Stomach smooth muscle (tissue), 2 donors: ENCODE data around the gene ZFPL1.
A peak's percentile ranks its signal among the peaks of the same experiment; 100 is the strongest.

Source experiments
- H3K27ac ChIP-seq: one replicate; pipeline ENCODE4 v1.7.0; 2013; ENCODE audit warnings: mild to moderate bottlenecking, low read length, inconsistent platforms
- H3K27me3 ChIP-seq, 2 donors: one replicate each; pipeline ENCODE4 v1.7.0; 2013; ENCODE audit warnings: low read length in 2 of 2; ENCODE audit not compliant: insufficient read depth in 2 of 2, control insufficient read depth in 1 of 2
- H3K36me3 ChIP-seq, 2 donors: one replicate each; pipeline ENCODE4 v1.7.0; 2013; ENCODE audit warnings: low read length in 2 of 2; ENCODE audit not compliant: control insufficient read depth in 2 of 2, insufficient read depth in 2 of 2
- H3K4me1 ChIP-seq: one replicate; pipeline ENCODE4 v1.7.0; 2013; ENCODE audit warnings: low read length; ENCODE audit not compliant: control insufficient read depth, insufficient read depth
- H3K4me3 ChIP-seq, 2 donors: one replicate each; pipeline ENCODE4 v1.7.0; 2013; ENCODE audit warnings: low read length in 2 of 2
- H3K9ac ChIP-seq, 2 donors: one replicate each; pipeline ENCODE4 v1.7.0; 2013; ENCODE audit warnings: low read length in 2 of 2, mild to moderate bottlenecking in 1 of 2
- H3K9me3 ChIP-seq, 2 donors: one replicate each; pipeline ENCODE4 v1.7.0; 2013; ENCODE audit warnings: low read length in 2 of 2; ENCODE audit not compliant: control insufficient read depth in 2 of 2
- donor health status: healthy.
- donor health status: Pancreatic carcinoma.

ZFPL1 gene

DNA sequence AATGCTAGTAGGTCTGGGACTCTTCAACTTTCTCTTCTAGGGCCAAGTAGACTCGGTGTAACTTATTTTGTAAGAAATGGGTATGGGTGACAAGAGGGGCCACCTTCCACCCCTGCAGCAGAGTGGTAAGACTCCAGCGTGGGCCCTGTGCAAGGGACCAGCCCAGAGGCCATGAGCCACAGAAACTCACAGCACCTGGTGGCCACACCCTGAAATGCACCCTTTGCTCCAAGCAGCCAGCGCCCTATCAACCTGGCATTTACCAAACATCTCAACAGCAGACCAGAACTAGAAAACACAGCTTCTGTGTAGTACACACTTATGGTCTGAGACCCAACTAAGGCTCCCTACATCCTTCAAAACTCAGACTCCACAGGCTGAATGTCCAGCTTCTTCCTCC lies 5.9 kb upstream of the ZFPL1 start:
- Histone ChIP-seq H3K9ac (no peak overlapping the region), H3K36me3 (no peaks in the 10 kb centered on the region), H3K27me3 (no peaks in the 10 kb centered on the region), H3K4me3 (no peak overlapping the region), H3K4me1 (peaks cover under 1% of the 10 kb centered on the region), H3K9me3 (no peaks in the 10 kb centered on the region), H3K27ac (no peak overlapping the region)

DNA sequence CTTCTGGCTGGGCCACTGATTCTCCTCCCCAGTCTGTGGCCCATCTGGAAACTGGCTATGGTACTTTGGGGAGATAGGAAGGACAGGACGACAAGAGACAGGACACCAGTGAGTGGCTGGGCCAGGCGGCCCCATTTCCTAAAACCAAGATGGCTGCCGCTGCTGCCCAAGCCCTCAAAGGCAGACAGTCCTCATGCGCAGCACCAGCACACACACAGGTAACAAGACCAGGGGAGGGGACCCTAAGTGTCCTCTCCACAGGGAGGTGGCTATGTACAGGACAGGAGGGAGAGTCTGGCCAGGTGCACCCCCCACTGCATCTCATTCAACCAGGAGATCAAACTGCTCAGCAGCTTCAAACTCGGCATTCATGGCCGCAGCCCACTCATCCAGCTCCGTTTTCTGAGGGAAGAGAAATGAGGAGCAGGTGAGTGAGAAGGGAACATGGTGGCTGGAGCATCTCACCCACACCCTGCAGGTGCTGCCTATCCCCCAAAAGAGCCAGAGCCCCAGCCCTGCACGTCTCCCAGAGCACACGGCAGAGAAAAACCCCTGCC lies 5.2 kb upstream of the ZFPL1 start:
- H3K9ac ChIP-seq: no peak overlapping the region
- H3K4me1 ChIP-seq: peaks cover 8% of the 10 kb centered on the region
- H3K27me3 ChIP-seq: no peaks in the 10 kb centered on the region
- H3K9me3 ChIP-seq: no peaks in the 10 kb centered on the region
- no peak overlapping the region for H3K27ac ChIP-seq
- H3K4me3 ChIP-seq: no peak overlapping the region
- no peaks in the 10 kb centered on the region for H3K36me3 ChIP-seq

DNA sequence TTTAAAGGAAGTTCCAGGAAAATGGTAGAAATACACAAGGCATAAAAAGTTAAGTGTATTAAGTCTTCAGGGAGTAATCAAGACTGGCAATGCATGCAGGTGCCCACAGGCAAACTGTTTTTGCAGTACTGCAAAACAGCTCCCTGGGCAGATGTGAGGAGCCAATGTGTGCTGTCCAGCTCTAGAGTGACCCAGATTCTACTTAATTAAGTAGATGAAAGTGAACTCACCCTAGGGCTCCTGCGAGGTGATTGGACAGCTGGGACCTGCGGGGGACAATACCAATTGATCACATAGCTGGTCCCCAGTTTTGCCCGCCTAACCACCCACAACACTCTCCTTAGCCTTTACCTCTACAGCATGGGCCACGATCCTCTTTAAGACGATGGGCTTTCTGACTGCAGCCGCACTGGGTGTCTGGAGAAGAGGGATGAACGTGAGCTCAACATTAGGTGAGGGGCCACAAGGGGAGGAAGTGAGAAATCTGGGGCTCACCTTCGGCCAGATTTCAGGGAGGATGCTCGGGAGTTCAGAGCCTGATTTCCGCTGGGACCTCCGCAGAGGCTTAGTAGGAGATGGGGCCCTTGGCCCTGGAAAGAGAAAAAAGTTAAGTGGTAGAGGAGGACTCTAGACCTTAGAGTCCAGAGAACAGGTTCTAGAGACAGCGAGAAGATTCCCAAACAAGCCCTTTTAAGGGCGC lies 738 bp upstream of the ZFPL1 start:
- peak overlapping the region; percentile 80 for H3K27ac ChIP-seq
- H3K4me3 ChIP-seq: peak overlapping the region; percentile 67 to 85
- H3K27me3 ChIP-seq: no peaks in the 10 kb centered on the region
- peaks cover 21% of the 10 kb centered on the region for H3K4me1 ChIP-seq
- peaks cover 19 to 26% of the 10 kb centered on the region in 2 donors for H3K36me3 ChIP-seq
- H3K9me3 ChIP-seq: no peaks in the 10 kb centered on the region
- peak overlapping the region in 1 of 2 donors; percentile 77 for H3K9ac ChIP-seq

DNA sequence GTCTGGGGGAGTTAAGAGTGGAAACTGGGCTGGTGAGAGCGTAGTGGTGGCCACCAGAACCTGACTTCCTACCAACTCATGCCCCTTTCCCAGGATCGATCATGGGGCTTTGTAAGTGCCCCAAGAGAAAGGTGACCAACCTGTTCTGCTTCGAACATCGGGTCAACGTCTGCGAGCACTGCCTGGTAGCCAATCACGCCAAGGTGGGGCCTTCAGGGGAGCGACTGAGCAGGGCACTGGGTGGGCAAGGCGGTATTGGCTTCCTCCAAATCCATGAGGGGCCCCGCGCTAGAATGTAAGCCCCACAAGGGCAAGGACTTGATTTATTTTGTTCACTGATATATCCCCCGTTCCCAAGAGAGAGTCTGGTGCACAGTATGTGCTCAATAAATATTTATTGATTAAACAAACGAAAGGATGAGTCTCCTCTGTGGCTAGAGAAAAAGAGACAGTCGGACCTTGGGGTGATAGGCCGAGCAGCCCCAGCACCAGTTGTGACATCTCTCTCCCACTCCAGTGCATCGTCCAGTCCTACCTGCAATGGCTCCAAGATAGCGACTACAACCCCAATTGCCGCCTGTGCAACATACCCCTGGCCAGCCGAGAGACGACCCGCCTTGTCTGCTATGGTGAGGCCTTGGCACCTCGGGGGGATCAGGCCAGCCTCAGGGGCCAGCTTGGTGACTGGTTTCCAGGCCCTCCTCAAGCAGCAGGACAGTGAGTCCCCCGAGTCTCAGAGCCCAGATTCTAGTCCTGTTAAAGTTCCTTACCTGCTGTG lies 765 bp downstream of the ZFPL1 start:
- H3K4me3 ChIP-seq: peak overlapping the region; percentile 79 to 85
- H3K9ac ChIP-seq: peak overlapping the region; percentile 77 to 88
- H3K27me3 ChIP-seq: no peaks in the 10 kb centered on the region
- peaks cover 21% of the 10 kb centered on the region for H3K4me1 ChIP-seq
- H3K36me3 ChIP-seq: peaks cover 28 to 35% of the 10 kb centered on the region in 2 donors
- H3K9me3 ChIP-seq: no peaks in the 10 kb centered on the region
- peak overlapping the region; percentile 80 for H3K27ac ChIP-seq

DNA sequence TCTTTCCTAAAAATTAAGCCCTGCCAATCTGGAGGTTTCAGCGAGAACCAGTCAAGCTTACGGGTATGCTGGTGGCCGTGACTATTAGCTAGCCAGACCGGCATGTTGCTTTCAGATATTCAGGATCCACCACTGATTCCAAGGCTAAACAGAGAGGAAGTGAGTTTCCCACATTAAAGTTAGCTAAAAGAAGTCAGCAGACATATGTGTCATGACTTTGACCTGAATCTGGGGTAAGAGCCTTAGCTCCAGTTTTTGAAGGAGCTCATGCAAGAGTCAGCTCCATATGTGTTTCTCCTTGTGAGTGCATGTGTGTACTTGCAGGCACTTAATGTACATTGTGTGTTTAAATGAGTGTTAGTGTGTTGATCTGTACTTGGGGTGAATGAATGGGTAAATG lies 1.4 kb downstream of the ZFPL1 start:
- Histone ChIP-seq H3K9me3 (no peaks in the 10 kb centered on the region), H3K27ac (no peak overlapping the region), H3K9ac (no peak overlapping the region), H3K36me3 (peaks cover 28 to 35% of the 10 kb centered on the region in 2 donors), H3K4me3 (no peak overlapping the region), H3K27me3 (no peaks in the 10 kb centered on the region), H3K4me1 (peaks cover 21% of the 10 kb centered on the region)

DNA sequence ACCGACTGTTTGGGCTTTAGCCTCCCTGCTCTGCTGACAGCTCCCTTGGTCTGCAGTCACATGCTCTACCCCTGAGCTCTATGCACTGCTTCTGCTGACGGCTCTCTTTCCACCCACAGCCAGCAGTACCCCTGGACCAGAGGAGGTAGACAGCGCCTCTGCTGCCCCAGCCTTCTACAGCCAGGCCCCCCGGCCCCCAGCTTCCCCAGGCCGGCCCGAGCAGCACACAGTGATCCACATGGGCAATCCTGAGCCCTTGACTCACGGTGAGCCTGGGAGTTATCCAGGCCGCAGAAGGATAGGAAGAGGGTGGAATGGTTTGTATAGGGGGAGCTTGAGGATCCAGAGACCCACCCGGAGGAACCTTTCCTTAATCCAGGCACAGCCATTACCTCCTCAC lies 2.8 kb downstream of the ZFPL1 start:
- Histone ChIP-seq H3K27ac (no peak overlapping the region), H3K9ac (no peak overlapping the region), H3K9me3 (no peaks in the 10 kb centered on the region), H3K4me3 (no peak overlapping the region), H3K4me1 (peaks cover 21% of the 10 kb centered on the region), H3K36me3 (peaks cover 28 to 35% of the 10 kb centered on the region in 2 donors), H3K27me3 (no peaks in the 10 kb centered on the region)

DNA sequence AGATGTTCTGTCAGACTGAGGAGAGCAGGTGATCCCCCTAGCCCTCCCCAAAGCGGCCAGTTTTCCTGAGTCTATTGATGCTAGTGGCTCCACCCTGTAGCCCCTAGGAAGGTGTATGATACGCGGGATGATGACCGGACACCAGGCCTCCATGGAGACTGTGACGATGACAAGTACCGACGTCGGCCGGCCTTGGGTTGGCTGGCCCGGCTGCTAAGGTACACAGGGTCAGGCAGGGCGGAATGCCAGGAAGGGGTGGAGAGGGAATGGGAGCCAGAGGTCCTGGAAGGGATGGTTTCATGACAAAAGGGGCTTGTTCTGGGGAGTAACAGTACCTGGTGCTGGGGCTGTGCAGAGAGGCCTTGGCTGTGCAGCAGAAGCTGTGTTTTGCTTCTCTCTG lies 3.2 kb downstream of the ZFPL1 start:
- Histone ChIP-seq H3K4me3 (no peak overlapping the region), H3K4me1 (peaks cover 21% of the 10 kb centered on the region), H3K36me3 (peaks cover 28 to 35% of the 10 kb centered on the region in 2 donors), H3K27me3 (no peaks in the 10 kb centered on the region), H3K9ac (no peak overlapping the region), H3K9me3 (no peaks in the 10 kb centered on the region), H3K27ac (no peak overlapping the region)

DNA sequence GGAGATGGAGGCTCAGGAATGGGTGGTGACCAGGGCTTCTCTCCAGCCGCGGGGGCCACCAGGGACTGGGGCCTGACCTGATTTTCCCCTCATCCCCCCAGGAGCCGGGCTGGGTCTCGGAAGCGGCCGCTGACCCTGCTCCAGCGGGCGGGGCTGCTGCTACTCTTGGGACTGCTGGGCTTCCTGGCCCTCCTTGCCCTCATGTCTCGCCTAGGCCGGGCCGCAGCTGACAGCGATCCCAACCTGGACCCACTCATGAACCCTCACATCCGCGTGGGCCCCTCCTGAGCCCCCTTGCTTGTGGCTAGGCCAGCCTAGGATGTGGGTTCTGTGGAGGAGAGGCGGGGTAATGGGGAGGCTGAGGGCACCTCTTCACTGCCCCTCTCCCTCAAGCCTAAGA lies 3.8 kb downstream of the ZFPL1 start:
- H3K27ac ChIP-seq: no peak overlapping the region
- no peak overlapping the region for H3K4me3 ChIP-seq
- no peaks in the 10 kb centered on the region for H3K9me3 ChIP-seq
- H3K36me3 ChIP-seq: peaks cover 28 to 35% of the 10 kb centered on the region in 2 donors
- H3K27me3 ChIP-seq: no peaks in the 10 kb centered on the region
- H3K4me1 ChIP-seq: peaks cover 21% of the 10 kb centered on the region
- no peak overlapping the region for H3K9ac ChIP-seq

DNA sequence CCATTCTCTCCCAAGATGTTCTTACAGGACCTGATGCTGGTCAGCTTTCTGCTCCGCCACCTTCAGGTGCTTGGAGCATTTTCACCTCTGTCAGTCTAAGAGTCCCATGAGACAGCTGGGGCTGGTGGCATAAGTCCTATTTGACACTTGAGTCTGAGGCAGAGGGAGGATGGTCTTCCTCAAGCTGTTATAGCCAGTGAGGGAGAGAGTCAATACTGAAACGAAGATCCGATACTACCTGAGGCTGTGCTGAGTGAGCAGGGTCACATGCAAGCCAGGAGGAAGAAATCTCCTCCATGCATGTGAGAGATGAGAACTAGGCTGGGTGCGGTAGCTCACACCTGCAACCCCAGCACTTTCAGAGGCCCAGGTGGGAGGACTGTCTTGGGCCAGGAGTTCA lies 5.6 kb downstream of the ZFPL1 start:
- no peak overlapping the region for H3K9ac ChIP-seq
- H3K4me3 ChIP-seq: no peak overlapping the region
- peaks cover 10% of the 10 kb centered on the region for H3K4me1 ChIP-seq
- peaks cover 28 to 35% of the 10 kb centered on the region in 2 donors for H3K36me3 ChIP-seq
- H3K9me3 ChIP-seq: no peaks in the 10 kb centered on the region
- H3K27me3 ChIP-seq: no peaks in the 10 kb centered on the region
- H3K27ac ChIP-seq: no peak overlapping the region

DNA sequence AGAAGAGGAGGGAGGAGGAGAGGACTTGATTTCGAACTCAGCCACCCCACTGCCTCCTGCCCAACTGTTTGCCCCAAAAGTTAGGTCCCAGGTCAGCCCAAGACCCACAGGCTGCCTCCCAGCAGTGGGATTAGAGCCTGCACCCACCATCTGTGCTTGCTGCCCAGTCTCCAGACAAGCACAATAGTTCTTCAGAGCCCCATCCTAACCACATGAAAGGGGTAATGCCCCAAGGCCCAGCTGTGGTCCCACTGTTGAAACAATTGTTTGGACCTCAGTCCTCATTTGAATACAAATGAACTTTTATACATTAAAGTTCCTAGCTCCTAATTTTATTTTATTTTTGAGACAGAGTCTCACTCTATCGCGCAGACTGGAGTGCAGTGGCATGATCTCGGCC lies 6.6 kb downstream of the ZFPL1 start:
- H3K4me1 ChIP-seq: peaks cover 2% of the 10 kb centered on the region
- H3K9me3 ChIP-seq: no peaks in the 10 kb centered on the region
- peaks cover 23 to 31% of the 10 kb centered on the region in 2 donors for H3K36me3 ChIP-seq
- H3K4me3 ChIP-seq: no peak overlapping the region
- H3K27ac ChIP-seq: no peak overlapping the region
- no peaks in the 10 kb centered on the region for H3K27me3 ChIP-seq
- no peak overlapping the region for H3K9ac ChIP-seq
